Left ventricle myocardium inferior (tissue), 1 donor: ENCODE results near the gene TXNRD2. TPM values are rescaled to one million over a fixed set of nuclear protein-coding genes. Genes with fewer than 3 reads are reported as not detected.

Source experiments
- DNase-seq: peaks from one replicate; pipeline ENCODE4 v3.0.0-alpha.2; 2020
- H3K27ac ChIP-seq: fragments of 200-600 bp; replicated peaks from 2 replicates; pipeline ENCODE4 v1.8.0; 2021
- H3K27me3 ChIP-seq: fragments of 200-600 bp; 2 replicates; pipeline ENCODE4 v1.8.0; 2021; ENCODE audit warnings: low read depth
- H3K36me3 ChIP-seq: fragments of 200-600 bp; 2 replicates; pipeline ENCODE4 v1.8.0; 2021
- H3K4me1 ChIP-seq: fragments of 200-600 bp; 2 replicates; pipeline ENCODE4 v1.8.0; 2021
- H3K4me3 ChIP-seq: fragments of 200-600 bp; 2 replicates; pipeline ENCODE4 v1.8.0; 2021; ENCODE audit warnings: mild to moderate bottlenecking, moderate library complexity
- H3K9me3 ChIP-seq: fragments of 200-600 bp; replicated peaks from 2 replicates; pipeline ENCODE4 v1.8.0; 2021
- intact Hi-C: fragments of 100-400 bp; cut with micrococcal nuclease; formaldehyde crosslinking; loops from one replicate; pipeline ENCODE4 v1.11.0; 2022
- total RNA-seq: library from RNA; stranded (reverse); fragmentation: NEBNext Ultra II Directional; extraction: Animal tissue kit (Norgen Biotek cat#: 25700); gene quantifications from one replicate; pipeline ENCODE4 v1.2.1, GENCODE V29; 2021
- TF ChIP-seq, protein P1 (sequence below): fragments of 200-600 bp; IDR thresholded peaks from 2 replicates; pipeline ENCODE4 v1.8.0; 2021; ENCODE audit warnings: antibody characterized with exemption, mild to moderate bottlenecking, borderline replicate concordance
- donor health status: DM: no; HTN: yes; CAD: no; lungs with severe emphysema.

TXNRD2 gene
- total RNA-seq, 1 donor from 2014 or later: 35.2 TPM

DNA sequence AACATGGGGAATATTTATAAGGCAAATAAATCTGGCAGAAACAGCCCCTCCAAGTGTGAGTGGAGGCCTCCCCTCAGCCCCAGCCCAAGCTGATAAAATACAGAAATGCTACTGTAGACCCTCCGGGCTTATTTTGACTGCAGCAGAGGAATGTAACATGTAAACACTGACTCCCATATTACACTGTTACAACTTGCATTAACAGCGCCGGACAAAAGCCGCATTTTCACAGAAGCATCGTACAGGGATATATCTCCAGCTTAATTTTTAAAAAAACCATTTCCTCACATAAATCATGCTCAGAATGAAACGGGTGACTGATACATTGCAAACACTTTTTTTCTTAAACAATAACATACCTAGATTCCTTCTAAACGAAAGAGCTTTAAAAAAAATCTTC is 36.7 kb downstream of the TXNRD2 start:
- H3K36me3 ChIP-seq: peaks cover 25% of the 10 kb centered on the region
- H3K27me3 ChIP-seq: no peaks in the 10 kb centered on the region
- H3K4me3 ChIP-seq: no peak overlapping the region
- H3K27ac ChIP-seq: no peak overlapping the region
- TF ChIP-seq, protein P1, sequence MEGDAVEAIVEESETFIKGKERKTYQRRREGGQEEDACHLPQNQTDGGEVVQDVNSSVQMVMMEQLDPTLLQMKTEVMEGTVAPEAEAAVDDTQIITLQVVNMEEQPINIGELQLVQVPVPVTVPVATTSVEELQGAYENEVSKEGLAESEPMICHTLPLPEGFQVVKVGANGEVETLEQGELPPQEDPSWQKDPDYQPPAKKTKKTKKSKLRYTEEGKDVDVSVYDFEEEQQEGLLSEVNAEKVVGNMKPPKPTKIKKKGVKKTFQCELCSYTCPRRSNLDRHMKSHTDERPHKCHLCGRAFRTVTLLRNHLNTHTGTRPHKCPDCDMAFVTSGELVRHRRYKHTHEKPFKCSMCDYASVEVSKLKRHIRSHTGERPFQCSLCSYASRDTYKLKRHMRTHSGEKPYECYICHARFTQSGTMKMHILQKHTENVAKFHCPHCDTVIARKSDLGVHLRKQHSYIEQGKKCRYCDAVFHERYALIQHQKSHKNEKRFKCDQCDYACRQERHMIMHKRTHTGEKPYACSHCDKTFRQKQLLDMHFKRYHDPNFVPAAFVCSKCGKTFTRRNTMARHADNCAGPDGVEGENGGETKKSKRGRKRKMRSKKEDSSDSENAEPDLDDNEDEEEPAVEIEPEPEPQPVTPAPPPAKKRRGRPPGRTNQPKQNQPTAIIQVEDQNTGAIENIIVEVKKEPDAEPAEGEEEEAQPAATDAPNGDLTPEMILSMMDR: no peak
- no peak for DNase-seq
- H3K4me1 ChIP-seq: no peaks in the 10 kb centered on the region
- intact Hi-C loops: no loop called here
- H3K9me3 ChIP-seq: no peaks in the 10 kb centered on the region

DNA sequence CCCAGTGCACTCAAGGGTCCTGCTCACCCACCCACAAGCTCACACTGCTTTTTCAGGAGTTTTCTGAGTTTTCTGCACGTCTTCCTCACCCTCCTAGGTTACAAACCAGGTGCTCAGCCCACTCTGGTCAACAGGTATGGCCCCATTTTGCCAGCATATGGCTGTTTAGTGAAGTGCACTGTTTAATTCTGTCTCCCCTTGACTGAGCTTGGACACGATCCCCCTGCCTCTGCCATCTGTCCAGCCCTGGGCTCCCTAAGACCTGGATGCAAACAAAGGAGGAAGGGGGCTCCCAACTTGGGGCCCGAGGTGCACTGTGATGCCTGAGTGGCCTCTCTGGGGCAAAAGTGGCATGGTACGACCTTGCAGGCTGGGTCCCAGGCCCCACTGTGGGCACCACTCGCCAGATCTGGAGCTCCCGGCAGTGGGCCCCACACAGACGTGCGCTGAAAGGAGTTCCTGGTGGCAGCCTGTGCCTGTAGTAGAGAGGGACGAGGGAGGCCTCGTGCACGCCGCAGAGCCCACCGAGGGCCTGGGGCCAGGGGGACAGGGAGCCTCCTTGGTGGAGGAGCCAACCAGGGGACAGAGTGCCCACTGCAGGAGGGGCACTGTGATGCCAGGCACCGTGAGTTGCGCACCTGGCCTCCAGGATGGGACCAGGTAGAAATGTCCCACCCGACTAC is 37.3 kb downstream of the TXNRD2 start:
- intact Hi-C loops: no loop called here
- Histone ChIP-seq H3K27me3 (no peaks in the 10 kb centered on the region), H3K4me1 (no peaks in the 10 kb centered on the region), H3K27ac (no peak overlapping the region), H3K36me3 (peaks cover 25% of the 10 kb centered on the region), H3K9me3 (no peaks in the 10 kb centered on the region), H3K4me3 (no peak overlapping the region)
- TF ChIP-seq, protein P1: no peak
- no peak for DNase-seq

DNA sequence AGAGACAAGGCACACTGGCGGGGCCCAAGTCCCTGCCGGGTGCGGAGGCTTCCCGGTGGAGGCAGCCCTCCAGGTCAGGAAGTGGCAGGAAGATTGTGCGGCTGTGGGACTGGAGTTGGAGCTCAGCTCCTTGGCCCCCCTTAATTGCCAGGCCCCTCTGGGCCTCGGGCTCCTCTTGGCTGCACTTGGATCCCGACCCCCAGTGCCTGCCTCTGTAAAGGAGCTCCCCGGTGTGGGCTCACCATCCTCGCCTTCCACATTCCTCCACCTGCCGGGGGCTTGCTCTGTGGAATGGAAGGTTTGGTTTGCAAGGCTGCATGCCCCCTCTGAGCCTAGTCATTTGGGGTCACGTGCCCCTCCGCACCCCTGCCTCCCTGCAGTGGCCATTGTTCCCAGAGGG is 38.1 kb downstream of the TXNRD2 start:
- Histone ChIP-seq H3K36me3 (peaks cover 26% of the 10 kb centered on the region), H3K4me3 (no peak overlapping the region), H3K9me3 (no peaks in the 10 kb centered on the region), H3K4me1 (no peaks in the 10 kb centered on the region), H3K27ac (no peak overlapping the region), H3K27me3 (no peaks in the 10 kb centered on the region)
- TF ChIP-seq, protein P1: no peak
- no peak for DNase-seq
- intact Hi-C loops: no loop called here

DNA sequence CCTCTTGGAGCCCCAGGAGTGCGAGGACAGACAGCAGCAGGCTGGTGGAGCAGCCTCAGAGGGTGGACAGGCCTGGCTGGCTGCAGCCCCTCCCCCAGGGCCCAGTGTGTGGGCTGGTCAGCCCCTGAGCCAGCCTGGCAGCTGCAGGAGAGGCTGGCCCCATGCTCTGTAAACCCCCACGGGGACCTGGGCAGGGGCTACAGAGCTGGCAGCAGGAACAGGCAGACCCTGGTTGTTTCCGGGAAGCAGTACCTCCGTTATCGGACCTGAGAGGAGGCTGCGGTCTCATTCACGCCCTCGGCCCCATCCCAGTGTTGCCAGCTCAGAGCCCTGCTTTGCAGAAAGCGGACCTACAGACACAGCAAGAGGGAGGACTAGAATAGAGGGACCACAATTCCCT is 38.6 kb downstream of the TXNRD2 start:
- DNase-seq: no peak
- intact Hi-C loops: no loop called here
- peaks cover 26% of the 10 kb centered on the region for H3K36me3 ChIP-seq
- H3K4me3 ChIP-seq: no peak overlapping the region
- TF ChIP-seq, protein P1: no peak
- H3K4me1 ChIP-seq: no peaks in the 10 kb centered on the region
- no peak overlapping the region for H3K27ac ChIP-seq
- H3K9me3 ChIP-seq: no peaks in the 10 kb centered on the region
- no peaks in the 10 kb centered on the region for H3K27me3 ChIP-seq

DNA sequence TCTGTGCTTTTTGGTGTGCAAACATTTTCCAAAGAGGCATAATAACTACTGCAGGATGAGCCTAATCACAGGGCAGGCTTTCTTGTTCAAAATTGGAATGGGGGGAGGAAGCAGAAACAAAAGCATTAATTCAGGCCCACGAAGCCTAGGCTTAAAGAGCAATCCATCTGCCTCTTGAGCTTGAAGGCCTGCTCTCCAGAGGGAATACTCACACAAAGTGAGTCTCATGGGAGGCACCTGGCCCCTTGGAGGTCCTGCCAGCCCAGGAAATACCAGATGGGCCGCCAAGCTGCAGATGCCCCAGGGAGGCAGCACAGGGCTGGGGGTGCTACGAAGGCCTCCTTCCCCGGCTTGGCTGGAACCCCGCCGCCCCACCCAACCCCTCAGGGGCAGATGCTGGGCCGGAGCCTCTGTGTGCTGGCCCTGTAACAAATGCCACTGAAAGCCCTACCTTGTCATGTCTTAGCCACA is 39.3 kb downstream of the TXNRD2 start:
- no peaks in the 10 kb centered on the region for H3K9me3 ChIP-seq
- H3K27me3 ChIP-seq: no peaks in the 10 kb centered on the region
- H3K4me1 ChIP-seq: no peaks in the 10 kb centered on the region
- H3K27ac ChIP-seq: no peak overlapping the region
- TF ChIP-seq, protein P1: no peak
- no peak for DNase-seq
- H3K4me3 ChIP-seq: no peak overlapping the region
- intact Hi-C loops: no loop called here
- peaks cover 30% of the 10 kb centered on the region for H3K36me3 ChIP-seq
